Body of pancreas (tissue), 4 donors: ENCODE data around the gene SRRM5.
"Not testable (repeated sequence)": the region's sequence is repeated elsewhere in the genome, so short reads cannot be mapped to it uniquely, and the experiment has no call there.

Source experiments
- POLR2A ChIP-seq, 3 donors: fragments of 450-650 bp; IDR thresholded peaks; one replicate each; pipeline ENCODE4 v1.6.1; 2016; ENCODE audit warnings: antibody characterized with exemption in 3 of 3, mild to moderate bottlenecking in 2 of 3
- TF ChIP-seq, protein P1 (sequence below), 7 experiments: fragments of 450-650 bp in 4 of 7; fragments of 200-600 bp in 3 of 7; sonication (generic) in 3 of 7; IDR thresholded peaks; one replicate each; pipeline ENCODE4 v1.5.1; 2016 to 2019; ENCODE audit warnings: antibody characterized with exemption in 7 of 7

GRCh38 chr19:43650276-43650675, 38.4 kb downstream of the SRRM5 start:
- TF ChIP-seq, protein P1, sequence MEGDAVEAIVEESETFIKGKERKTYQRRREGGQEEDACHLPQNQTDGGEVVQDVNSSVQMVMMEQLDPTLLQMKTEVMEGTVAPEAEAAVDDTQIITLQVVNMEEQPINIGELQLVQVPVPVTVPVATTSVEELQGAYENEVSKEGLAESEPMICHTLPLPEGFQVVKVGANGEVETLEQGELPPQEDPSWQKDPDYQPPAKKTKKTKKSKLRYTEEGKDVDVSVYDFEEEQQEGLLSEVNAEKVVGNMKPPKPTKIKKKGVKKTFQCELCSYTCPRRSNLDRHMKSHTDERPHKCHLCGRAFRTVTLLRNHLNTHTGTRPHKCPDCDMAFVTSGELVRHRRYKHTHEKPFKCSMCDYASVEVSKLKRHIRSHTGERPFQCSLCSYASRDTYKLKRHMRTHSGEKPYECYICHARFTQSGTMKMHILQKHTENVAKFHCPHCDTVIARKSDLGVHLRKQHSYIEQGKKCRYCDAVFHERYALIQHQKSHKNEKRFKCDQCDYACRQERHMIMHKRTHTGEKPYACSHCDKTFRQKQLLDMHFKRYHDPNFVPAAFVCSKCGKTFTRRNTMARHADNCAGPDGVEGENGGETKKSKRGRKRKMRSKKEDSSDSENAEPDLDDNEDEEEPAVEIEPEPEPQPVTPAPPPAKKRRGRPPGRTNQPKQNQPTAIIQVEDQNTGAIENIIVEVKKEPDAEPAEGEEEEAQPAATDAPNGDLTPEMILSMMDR (IDR thresholded peaks at IDR 0.05), result not testable (repeated sequence)
- TF ChIP-seq POLR2A (IDR thresholded peaks at IDR 0.05), result not testable (repeated sequence)
